Measurements from ENCODE around the gene CA11. TPM values are rescaled to one million over a fixed set of nuclear protein-coding genes. Genes with fewer than 3 reads are reported as not detected.
"Not testable (repeated sequence)": the region's sequence is repeated elsewhere in the genome, so short reads cannot be mapped to it uniquely, and the experiment has no call there.

Gene CA11
- total RNA-seq, result 1 to 10 TPM; 1.4 to 2.7 TPM

DNA sequence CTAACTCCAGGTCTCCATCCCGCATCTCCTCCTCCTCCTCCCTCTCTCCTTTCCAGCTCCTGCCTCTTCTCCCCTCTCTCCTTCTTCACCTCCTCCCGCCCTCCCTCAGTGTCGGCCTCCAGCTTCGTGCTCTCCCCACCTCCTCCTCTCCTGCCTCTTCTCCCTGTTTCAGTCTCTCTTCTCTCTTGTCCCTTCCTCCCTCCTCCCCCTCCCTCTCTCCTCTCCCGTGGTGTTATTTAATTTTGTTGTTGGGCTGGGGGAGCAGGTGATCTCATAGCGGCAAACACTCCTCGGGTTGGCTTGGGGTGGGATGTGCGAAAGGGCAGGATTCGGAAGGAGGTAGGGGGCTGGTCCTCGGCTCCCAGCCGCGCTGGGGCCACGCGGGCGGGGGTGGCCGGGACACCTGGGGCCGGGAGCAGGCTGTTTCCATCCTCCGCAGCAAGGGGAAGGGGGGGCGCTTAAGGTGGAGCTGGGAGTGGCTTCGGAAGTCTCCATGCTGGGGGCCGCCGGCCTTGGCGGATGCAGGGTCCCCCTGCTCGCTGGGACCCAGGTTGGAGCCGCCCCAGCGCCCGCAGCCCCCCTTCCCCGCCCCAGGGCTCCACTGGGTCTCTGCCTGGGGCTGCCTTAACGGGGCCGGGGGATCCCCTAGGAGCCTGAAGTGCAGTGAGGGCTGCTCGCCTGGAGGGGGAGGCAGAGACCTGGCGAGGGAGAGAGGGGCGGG, at the start of gene CA11:
TSS of gene CA11 (minus strand) at position 187 of the 721 bp plus-strand sequence. CDS start 555 bp downstream, outside the sequence.
- Histone ChIP-seq H3K4me3 (peak within 1 kb of the TSS; percentile 27), H3K27me3 (peaks cover 5% of the 10 kb centered on the region), H3K4me1 (no peaks in the 10 kb centered on the region), H3K9me3 (no peaks in the 10 kb centered on the region), H3K9ac (ENCODE audit: low read depth in 2 of 2, low read length in 2 of 2) (peak within 1 kb of the TSS; percentile 26 to 58), H3K36me3 (no peaks in the 10 kb centered on the region), H3K27ac (peak within 1 kb of the TSS; percentile 31)
- intact Hi-C loops (cut with DNase I), result loop anchor here (5.0 kb wide), 3 partner anchors 91 to 196 kb away; no protein-coding TSS in a partner anchor
- TF ChIP-seq, protein P1, sequence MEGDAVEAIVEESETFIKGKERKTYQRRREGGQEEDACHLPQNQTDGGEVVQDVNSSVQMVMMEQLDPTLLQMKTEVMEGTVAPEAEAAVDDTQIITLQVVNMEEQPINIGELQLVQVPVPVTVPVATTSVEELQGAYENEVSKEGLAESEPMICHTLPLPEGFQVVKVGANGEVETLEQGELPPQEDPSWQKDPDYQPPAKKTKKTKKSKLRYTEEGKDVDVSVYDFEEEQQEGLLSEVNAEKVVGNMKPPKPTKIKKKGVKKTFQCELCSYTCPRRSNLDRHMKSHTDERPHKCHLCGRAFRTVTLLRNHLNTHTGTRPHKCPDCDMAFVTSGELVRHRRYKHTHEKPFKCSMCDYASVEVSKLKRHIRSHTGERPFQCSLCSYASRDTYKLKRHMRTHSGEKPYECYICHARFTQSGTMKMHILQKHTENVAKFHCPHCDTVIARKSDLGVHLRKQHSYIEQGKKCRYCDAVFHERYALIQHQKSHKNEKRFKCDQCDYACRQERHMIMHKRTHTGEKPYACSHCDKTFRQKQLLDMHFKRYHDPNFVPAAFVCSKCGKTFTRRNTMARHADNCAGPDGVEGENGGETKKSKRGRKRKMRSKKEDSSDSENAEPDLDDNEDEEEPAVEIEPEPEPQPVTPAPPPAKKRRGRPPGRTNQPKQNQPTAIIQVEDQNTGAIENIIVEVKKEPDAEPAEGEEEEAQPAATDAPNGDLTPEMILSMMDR (IDR thresholded peaks at IDR 0.05), result peak; percentile 84
- peak; percentile 89 for DNase-seq

DNA sequence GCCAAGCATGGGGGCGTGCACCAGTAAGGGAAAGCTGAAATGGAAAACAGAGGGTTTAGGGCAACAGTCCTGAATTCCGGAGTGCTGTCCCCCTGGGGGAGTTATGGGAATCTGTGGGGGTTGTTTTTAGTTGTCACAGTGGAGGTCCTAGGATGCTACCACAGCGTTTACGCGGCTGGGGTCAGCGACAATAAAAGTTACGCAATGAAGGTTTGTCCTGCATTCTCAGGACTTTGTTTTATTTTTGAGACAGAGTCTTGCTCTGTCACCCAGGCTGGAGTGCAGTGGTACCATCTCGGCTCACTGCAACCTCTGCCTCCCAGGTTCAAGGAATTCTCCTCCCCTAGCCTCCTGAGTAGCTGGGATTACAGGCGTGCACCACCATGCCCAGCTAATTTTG, 47.6 kb upstream of the CA11 start:
- H3K36me3 ChIP-seq; H3K9ac ChIP-seq (ENCODE audit: low read depth in 2 of 2, low read length in 2 of 2); H3K4me3 ChIP-seq; intact Hi-C loops (cut with DNase I); H3K27ac ChIP-seq; H3K27me3 ChIP-seq; H3K4me1 ChIP-seq; H3K9me3 ChIP-seq; DNase-seq: not testable (repeated sequence)

DNA sequence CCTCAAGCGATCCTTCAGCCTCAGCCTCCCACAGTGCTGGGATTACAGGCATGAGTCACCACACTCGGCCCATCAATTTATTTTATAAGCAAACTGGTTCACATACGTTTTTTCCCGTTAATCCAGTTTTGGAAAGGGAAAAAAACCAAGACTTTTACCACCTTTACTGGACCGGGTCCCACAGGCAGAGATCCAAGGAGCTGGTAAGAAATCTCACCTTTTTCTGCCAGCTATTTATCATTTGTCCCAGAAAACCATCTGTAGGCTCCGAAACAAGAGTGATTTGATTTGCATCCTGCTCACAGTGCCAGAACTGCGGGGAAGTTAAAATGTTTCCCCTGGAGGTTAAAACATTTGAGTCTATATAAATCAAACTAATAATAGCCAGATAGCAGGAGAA, 43.5 kb upstream of the CA11 start:
- intact Hi-C loops (cut with DNase I), result no loop called here
- DNase-seq, result no peak
- Histone ChIP-seq H3K27me3 (no peaks in the 10 kb centered on the region), H3K4me3 (no peak overlapping the region), H3K27ac (no peak overlapping the region), H3K4me1 (peaks cover 3% of the 10 kb centered on the region), H3K9ac (ENCODE audit: low read depth in 2 of 2, low read length in 2 of 2) (no peak overlapping the region), H3K9me3 (no peaks in the 10 kb centered on the region), H3K36me3 (no peaks in the 10 kb centered on the region)
- TF ChIP-seq, protein P1 (IDR thresholded peaks at IDR 0.05), result no peak

DNA sequence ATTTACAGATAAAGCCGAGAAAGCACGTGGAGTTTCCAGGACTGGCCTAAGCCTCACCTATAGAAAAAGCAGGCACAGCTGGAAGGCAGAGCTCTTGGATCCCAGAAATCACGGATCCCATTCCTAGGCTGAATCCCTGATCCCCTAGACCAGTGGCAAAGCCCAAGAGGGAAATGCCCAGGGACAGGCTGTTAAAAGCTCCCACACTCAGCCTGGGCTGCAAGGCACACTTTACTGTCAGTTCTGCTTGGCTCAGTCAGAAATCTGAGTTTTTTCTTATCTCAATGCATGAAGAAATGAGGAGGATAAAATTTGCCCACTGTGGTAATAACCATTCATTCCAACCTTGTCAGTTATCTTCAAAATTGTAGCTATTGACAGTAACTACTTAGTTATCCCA, 41.8 kb upstream of the CA11 start:
- Histone ChIP-seq H3K27ac (no peak overlapping the region), H3K27me3 (no peaks in the 10 kb centered on the region), H3K9me3 (no peaks in the 10 kb centered on the region), H3K4me3 (no peak overlapping the region), H3K4me1 (peaks cover 7% of the 10 kb centered on the region), H3K36me3 (no peaks in the 10 kb centered on the region), H3K9ac (ENCODE audit: low read depth in 2 of 2, low read length in 2 of 2) (no peak overlapping the region)
- TF ChIP-seq, protein P1 (IDR thresholded peaks at IDR 0.05), result no peak
- DNase-seq, result no peak
- intact Hi-C loops (cut with DNase I), result no loop called here

DNA sequence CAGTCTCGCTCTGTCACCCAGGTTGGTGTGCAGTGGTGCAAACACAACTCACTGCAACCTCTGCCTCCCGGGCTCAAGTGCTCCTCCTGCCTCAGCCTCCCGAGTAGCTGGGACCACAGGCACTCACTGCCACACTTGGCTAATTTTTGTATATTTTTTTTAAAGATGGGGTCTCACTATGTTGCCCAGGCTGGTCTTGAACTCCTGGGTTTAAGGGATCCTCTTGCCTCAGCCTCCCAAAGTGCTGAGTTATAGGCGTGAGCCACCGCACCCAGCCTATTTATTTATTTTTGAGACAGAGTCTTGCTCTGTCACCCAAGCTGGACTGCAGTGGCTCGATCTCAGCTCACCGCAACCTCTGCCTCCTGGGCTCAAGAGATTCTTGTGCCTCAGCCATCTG, 40.6 kb upstream of the CA11 start:
- DNase-seq; H3K9me3 ChIP-seq; H3K4me1 ChIP-seq; H3K27me3 ChIP-seq; H3K9ac ChIP-seq (ENCODE audit: low read depth in 2 of 2, low read length in 2 of 2); H3K27ac ChIP-seq; H3K36me3 ChIP-seq; intact Hi-C loops (cut with DNase I); H3K4me3 ChIP-seq: not testable (repeated sequence)

DNA sequence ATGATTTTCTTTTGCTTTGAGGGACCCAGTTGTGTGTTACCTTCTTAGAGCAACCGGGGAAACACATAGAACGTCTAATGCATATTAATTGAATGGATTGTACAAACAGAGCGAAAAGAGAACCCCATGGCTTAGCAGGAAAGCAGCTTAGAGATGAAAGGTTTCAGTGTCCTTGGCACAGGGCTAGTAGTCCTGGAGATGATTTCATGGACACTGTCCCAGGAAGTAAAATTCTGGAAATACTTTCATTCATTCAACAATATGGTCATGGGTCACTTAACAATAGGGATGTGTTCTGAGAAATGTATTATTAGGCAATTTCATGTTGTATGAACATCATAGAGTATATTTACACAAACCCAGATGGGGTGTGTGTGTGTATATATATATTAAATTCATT, 40.1 kb upstream of the CA11 start:
- peaks cover 7% of the 10 kb centered on the region for H3K4me1 ChIP-seq
- intact Hi-C loops (cut with DNase I), result no loop called here
- H3K27me3 ChIP-seq, result no peaks in the 10 kb centered on the region
- no peak overlapping the region for H3K9ac ChIP-seq (ENCODE audit: low read depth in 2 of 2, low read length in 2 of 2)
- no peaks in the 10 kb centered on the region for H3K36me3 ChIP-seq
- H3K27ac ChIP-seq, result no peak overlapping the region
- TF ChIP-seq, protein P1 (IDR thresholded peaks at IDR 0.05), result no peak
- no peak for DNase-seq
- no peak overlapping the region for H3K4me3 ChIP-seq
- H3K9me3 ChIP-seq, result no peaks in the 10 kb centered on the region

Measured in colonic mucosa (tissue), 4 donors.